ENCODE measurements around the gene GPER1. TPM values are rescaled to one million over a fixed set of nuclear protein-coding genes. Genes with fewer than 3 reads are reported as not detected.

Gene GPER1
- total and polyA plus RNA-seq, 2 experiments from 2014 or later = 0.89 TPM; not detected in 1

DNA sequence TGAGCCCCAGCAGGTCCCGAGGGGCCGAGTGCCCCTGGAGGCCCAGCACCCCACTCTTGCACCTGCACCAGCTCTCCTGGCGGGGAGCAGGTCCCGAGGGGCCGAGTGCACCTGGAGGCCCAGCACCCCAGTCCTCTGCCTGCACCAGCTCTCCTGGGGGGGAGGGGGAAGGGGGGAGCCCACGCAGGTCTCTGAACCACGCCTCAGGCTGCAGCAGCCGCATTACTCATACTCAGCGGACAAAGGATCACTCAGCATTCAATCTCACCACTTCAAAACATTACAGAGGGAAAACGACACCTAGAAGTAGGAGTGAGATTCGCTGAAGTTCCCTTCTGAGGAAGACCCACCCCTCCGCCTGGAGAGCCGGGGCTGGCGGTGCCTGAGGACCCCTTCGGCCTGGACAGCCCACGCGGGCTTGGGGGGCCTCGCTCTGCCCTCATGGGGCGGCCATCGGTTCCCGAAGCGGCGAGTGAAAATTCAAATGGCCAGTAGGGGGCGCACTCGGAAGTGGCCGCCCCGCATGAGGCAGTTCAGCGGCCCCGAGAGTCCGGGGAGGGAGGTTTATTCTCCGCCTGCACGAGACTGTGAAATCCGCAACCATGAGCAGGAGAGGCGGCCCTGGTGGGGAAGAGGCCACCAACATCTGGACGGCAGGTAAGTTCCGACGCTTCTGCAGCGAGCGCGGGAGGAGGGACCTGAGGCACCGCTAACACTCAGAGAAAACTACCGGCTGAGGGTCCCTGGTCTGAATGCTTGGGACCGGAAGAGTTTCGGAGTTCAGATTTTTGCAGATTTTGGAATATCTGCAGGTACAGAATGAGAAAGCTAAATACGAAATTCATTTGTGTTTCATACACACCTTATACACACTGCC is 1.1 kb upstream of the GPER1 start (continued):
- TF ChIP-seq ZNF462 (CRISPR knock-in tag; IDR thresholded peaks at IDR 0.05) = no peak

- no peak overlapping the region for H3K27ac ChIP-seq (ENCODE audit: low read depth)
- peak overlapping the region; percentile 24; the same call in 1 of the 2 replicates for H3K4me3 ChIP-seq
- ATAC-seq = no peak
- peak overlapping the region; percentile 52 for H3K4me2 ChIP-seq
- Mint-ChIP-seq H3K4me3 (peak overlapping the region; percentile 69; the same call in 2 of the 3 replicates), H3K27ac (no peak overlapping the region), H3K36me3 (ENCODE audit: low read depth) (no peaks in the 10 kb centered on the region), H3K4me1 (peaks cover 20% of the 10 kb centered on the region), H3K27me3 (ENCODE audit: insufficient read depth, low read depth, poor library complexity) (peaks cover 11% of the 10 kb centered on the region), H3K9me3 (no peaks in the 10 kb centered on the region)
- no peaks in the 10 kb centered on the region for H3K9me2 ChIP-seq (ENCODE audit: insufficient read depth)
- H3K79me2 ChIP-seq (replicated peaks; ENCODE audit: insufficient read depth) = peaks cover 26% of the 10 kb centered on the region
- TF ChIP-seq STAT1 (IDR thresholded peaks at IDR 0.05; ENCODE audit: unreplicated experiment) = no peak
- no peak for TF ChIP-seq ETS1 (IDR thresholded peaks at IDR 0.05)
- TF ChIP-seq CREB1 (CRISPR knock-in tag; IDR thresholded peaks at IDR 0.05; ENCODE audit: low read depth) = no peak
- no peaks in the 10 kb centered on the region for H3F3A ChIP-seq (replicated peaks; ENCODE audit: low read depth)
- H3K36me3 ChIP-seq (ENCODE audit: insufficient read depth) = no peaks in the 10 kb centered on the region
- no peaks in the 10 kb centered on the region for H3K27me3 ChIP-seq (ENCODE audit: insufficient read depth)
- H2AFZ ChIP-seq = no peak overlapping the region
- no peak for DNase-seq (ENCODE audit: low spot score)
- H3K4me1 ChIP-seq (ENCODE audit: insufficient read depth) = peaks cover 7% of the 10 kb centered on the region; the same call in 1 of the 2 replicates
- peaks cover 7% of the 10 kb centered on the region; the same call in 1 of the 2 replicates for H4K20me1 ChIP-seq (replicated peaks; ENCODE audit: insufficient read depth)
These were observed 473 bp upstream of the GPER1 start for GRCh38 chr7:1087465-1087814.
